H9 (cell line): ENCODE results near the gene MGAT4D. TPM values are rescaled to one million over a fixed set of nuclear protein-coding genes. Genes with fewer than 3 reads are reported as not detected.

Source experiments
- DNase-seq: peaks from one replicate; pipeline ENCODE4 v3.0.0-alpha.2; 2017
- H2AFZ ChIP-seq: one replicate; pipeline ENCODE4 v1.6.1; 2013; ENCODE audit warnings: mild to moderate bottlenecking, low read length, control low read depth, moderate library complexity
- H2AK5ac ChIP-seq: 2 replicates; pipeline ENCODE4 v1.6.1; 2013; ENCODE audit warnings: low read length, control low read depth, mixed read lengths; ENCODE audit not compliant: insufficient read length
- H2BK120ac ChIP-seq: one replicate; pipeline ENCODE4 v1.6.1; 2013; ENCODE audit warnings: low read depth, mild to moderate bottlenecking, low read length, control low read depth, inconsistent platforms; ENCODE audit not compliant: poor library complexity, severe bottlenecking
- H2BK12ac ChIP-seq: 2 replicates; pipeline ENCODE4 v1.6.1; 2013; ENCODE audit warnings: low read length, control low read depth, mixed read lengths, low read depth; ENCODE audit not compliant: insufficient read length
- H2BK15ac ChIP-seq: 2 replicates; pipeline ENCODE4 v1.6.1; 2013; ENCODE audit warnings: low read depth, low read length, control low read depth
- H2BK20ac ChIP-seq: one replicate; pipeline ENCODE4 v1.6.1; 2013; ENCODE audit warnings: low read depth, mild to moderate bottlenecking, low read length, control low read depth, inconsistent platforms; ENCODE audit not compliant: poor library complexity, severe bottlenecking
- H2BK5ac ChIP-seq: 2 replicates; pipeline ENCODE4 v1.6.1; 2013; ENCODE audit warnings: low read length, control low read depth, mixed read lengths; ENCODE audit not compliant: insufficient read length
- H3K14ac ChIP-seq: 2 replicates; pipeline ENCODE4 v1.6.1; 2013; ENCODE audit warnings: low read length, control low read depth; ENCODE audit not compliant: insufficient read depth
- H3K18ac ChIP-seq: 2 replicates; pipeline ENCODE4 v1.6.1; 2013; ENCODE audit warnings: low read depth, mild to moderate bottlenecking, mixed read lengths, low read length, control low read depth; ENCODE audit not compliant: insufficient read length
- H3K23ac ChIP-seq: 2 replicates; pipeline ENCODE4 v1.6.1; 2013; ENCODE audit warnings: low read length, control low read depth, mixed read lengths, low read depth; ENCODE audit not compliant: insufficient read length
- H3K23me2 ChIP-seq: 2 replicates; pipeline ENCODE4 v1.6.1; 2013; ENCODE audit warnings: low read depth, mild to moderate bottlenecking, mixed read lengths, low read length, control low read depth; ENCODE audit not compliant: insufficient read length, poor library complexity, severe bottlenecking
- H3K27ac ChIP-seq: 2 replicates; pipeline ENCODE4 v1.5.1; 2013; ENCODE audit warnings: low read length, control low read depth, mixed read lengths, low read depth; ENCODE audit not compliant: insufficient read length
- H3K27me3 ChIP-seq: 2 replicates; pipeline ENCODE4 v1.6.1; 2013; ENCODE audit warnings: low read length, control low read depth, inconsistent platforms; ENCODE audit not compliant: insufficient read depth
- H3K4ac ChIP-seq: 2 replicates; pipeline ENCODE4 v1.6.1; 2013; ENCODE audit warnings: low read depth, mild to moderate bottlenecking, control low read depth, inconsistent platforms, low read length, moderate library complexity
- H3K4me1 ChIP-seq: 2 replicates; pipeline ENCODE4 v1.6.1; 2013; ENCODE audit warnings: low read length, control low read depth, inconsistent platforms; ENCODE audit not compliant: insufficient read depth
- H3K4me2 ChIP-seq: 2 replicates; pipeline ENCODE4 v1.6.1; 2013; ENCODE audit warnings: low read length, control low read depth, mixed read lengths; ENCODE audit not compliant: insufficient read length, insufficient read depth
- H3K56ac ChIP-seq: 2 replicates; pipeline ENCODE4 v1.6.1; 2013; ENCODE audit warnings: low read depth, mild to moderate bottlenecking, mixed read lengths, low read length, control low read depth; ENCODE audit not compliant: insufficient read length
- H3K79me1 ChIP-seq: 2 replicates; pipeline ENCODE4 v1.6.1; 2013; ENCODE audit warnings: low read depth, mild to moderate bottlenecking, moderate library complexity, low read length, control low read depth, inconsistent platforms; ENCODE audit not compliant: insufficient read depth, poor library complexity, severe bottlenecking
- H3K79me2 ChIP-seq: 2 replicates; pipeline ENCODE4 v1.6.1; 2013; ENCODE audit warnings: low read length, control low read depth, inconsistent platforms; ENCODE audit not compliant: insufficient read depth
- H3K9ac ChIP-seq: 2 replicates; pipeline ENCODE4 v1.6.1; 2013; ENCODE audit warnings: low read length, control low read depth, mixed read lengths; ENCODE audit not compliant: insufficient read length; ENCODE audit errors: extremely low read depth
- H3K9me3 ChIP-seq: one replicate; pipeline ENCODE4 v1.6.1; 2013; ENCODE audit warnings: low read depth, low read length, inconsistent platforms; ENCODE audit not compliant: control insufficient read depth
- H3T11ph ChIP-seq: one replicate; pipeline ENCODE4 v1.6.1; 2013; ENCODE audit warnings: mild to moderate bottlenecking, low read length, control low read depth, inconsistent platforms
- H4K20me1 ChIP-seq: one replicate; pipeline ENCODE4 v1.6.1; 2013; ENCODE audit not compliant: control insufficient read depth, insufficient read length, insufficient read depth
- H4K5ac ChIP-seq: 2 replicates; pipeline ENCODE4 v1.6.1; 2013; ENCODE audit warnings: low read depth, mild to moderate bottlenecking, mixed read lengths, low read length, control low read depth; ENCODE audit not compliant: insufficient read length
- H4K8ac ChIP-seq: replicated peaks from 2 replicates; pipeline ENCODE4 v1.6.1; 2013; ENCODE audit warnings: low read length, control low read depth, mixed read lengths, low read depth; ENCODE audit not compliant: insufficient read length
- H4K91ac ChIP-seq: 2 replicates; pipeline ENCODE4 v1.6.1; 2013; ENCODE audit warnings: low read depth, mild to moderate bottlenecking, moderate library complexity, mixed read lengths, low read length, control low read depth; ENCODE audit not compliant: insufficient read length
- H3K27ac Mint-ChIP-seq, 3 experiments: 2 replicates in 2 of 3; 3 replicates in 1 of 3; pipeline ENCODE4 v1.8.0; 2020 to 2021; ENCODE audit warnings: mixed read lengths in 3 of 3, mild to moderate bottlenecking in 1 of 3, moderate library complexity in 1 of 3
- H3K27me3 Mint-ChIP-seq: 2 replicates; pipeline ENCODE4 v1.8.0; 2021; ENCODE audit warnings: low read depth, mild to moderate bottlenecking, moderate library complexity, mixed read lengths
- H3K36me3 Mint-ChIP-seq, 3 experiments: 2 replicates in 2 of 3; 3 replicates in 1 of 3; pipeline ENCODE4 v1.8.0; 2020 to 2021; ENCODE audit warnings: low read depth in 3 of 3, mixed read lengths in 3 of 3; ENCODE audit not compliant: insufficient read depth in 1 of 3
- H3K4me1 Mint-ChIP-seq, 2 experiments: 2 replicates each; pipeline ENCODE4 v1.8.0; 2020; ENCODE audit warnings: mixed read lengths in 2 of 2
- H3K4me3 Mint-ChIP-seq, 2 experiments: 2 replicates in 1 of 2; 3 replicates in 1 of 2; pipeline ENCODE4 v1.8.0; 2020 to 2021; ENCODE audit warnings: mild to moderate bottlenecking in 2 of 2, mixed read lengths in 2 of 2, moderate library complexity in 1 of 2
- H3K9me3 Mint-ChIP-seq, 2 experiments: 2 replicates in 1 of 2; 3 replicates in 1 of 2; pipeline ENCODE4 v1.8.0; 2020; ENCODE audit warnings: mild to moderate bottlenecking in 2 of 2, mixed read lengths in 2 of 2, moderate library complexity in 1 of 2
- CTCF ChIP-seq: fragments of 200-600 bp; sonication (generic); conservative IDR thresholded peaks from 3 replicates; pipeline ENCODE4 v1.8.0; 2021; ENCODE audit warnings: antibody characterized with exemption, mild to moderate bottlenecking
- total RNA-seq: library from RNA; stranded (reverse); gene quantifications from 2 replicates; pipeline ENCODE4 v1.2.1, GENCODE V29; 2021

Gene MGAT4D
- total RNA-seq, 1 experiment from 2014 or later, result not detected

- Histone ChIP-seq H3K4me2 (no peak overlapping the region), H2BK120ac (no peak overlapping the region), H3K23ac (no peak overlapping the region), H3K27ac (no peak overlapping the region), H2BK15ac (no peak overlapping the region), H3K56ac (no peak overlapping the region), H4K5ac (no peak overlapping the region), H4K8ac (no peak overlapping the region), H2BK12ac (no peak overlapping the region), H3K4ac (no peak overlapping the region), H4K91ac (no peak overlapping the region), H4K20me1 (no peaks in the 10 kb centered on the region), H3K23me2 (no peaks in the 10 kb centered on the region), H3K4me1 (no peaks in the 10 kb centered on the region), H2AFZ (no peak overlapping the region), H3K14ac (no peak overlapping the region), H2BK20ac (no peak overlapping the region), H3K27me3 (no peaks in the 10 kb centered on the region), H3K79me1 (no peaks in the 10 kb centered on the region), H2AK5ac (no peak overlapping the region), H3T11ph (no peak overlapping the region), H3K9me3 (no peaks in the 10 kb centered on the region), H3K79me2 (no peaks in the 10 kb centered on the region), H3K9ac (no peak overlapping the region), H2BK5ac (no peak overlapping the region), H3K18ac (no peak overlapping the region)
- no peaks in the 10 kb centered on the region for H3K36me3 Mint-ChIP-seq
- DNase-seq, result no peak
- no peak overlapping the region for H3K27ac Mint-ChIP-seq
- H3K4me1 Mint-ChIP-seq, result no peaks in the 10 kb centered on the region
- H3K4me3 Mint-ChIP-seq, result no peak overlapping the region
- 0 out of 2 replicates have a peak, but pooled peaks cover 2% of the 10 kb centered on the region for H3K27me3 Mint-ChIP-seq
- TF ChIP-seq CTCF, result no peak
- no peaks in the 10 kb centered on the region for H3K9me3 Mint-ChIP-seq
These were observed 58.4 kb downstream of the MGAT4D start for GRCh38 chr4:140439644-140440142.
